Bronchial epithelial cell (primary cell): ENCODE data around the gene C4A. TPM values are rescaled to one million over a fixed set of nuclear protein-coding genes. Genes with fewer than 3 reads are reported as not detected.
A peak's percentile ranks its signal among the peaks of the same experiment; 100 is the strongest.
"Not testable (repeated sequence)": the region's sequence is repeated elsewhere in the genome, so short reads cannot be mapped to it uniquely, and the experiment has no call there.

Source experiments
- DNase-seq: peaks from one replicate; pipeline ENCODE4 v3.0.0-alpha.2; 2010; ENCODE audit warnings: low read depth
- FAIRE-seq: peaks from 2 replicates; lab custom pipeline; 2011; peaks lifted over from hg19 to GRCh38; lab: Jason Lieb, UNC
- H3K27me3 ChIP-seq: 2 replicates; pipeline ENCODE4 v1.5.1; 2011; ENCODE audit warnings: low read length; ENCODE audit not compliant: control insufficient read depth, insufficient read depth
- H3K36me3 ChIP-seq: 2 replicates; pipeline ENCODE4 v1.5.1; 2011; ENCODE audit warnings: low read length; ENCODE audit not compliant: control insufficient read depth, insufficient read depth
- H3K4me3 ChIP-seq: 2 replicates; pipeline ENCODE4 v1.5.1; 2011; ENCODE audit warnings: mild to moderate bottlenecking, low read depth, low read length, control low read depth
- total RNA-seq: library from RNA; depleted of rRNA; stranded (reverse); fragments of >200 nt; gene quantifications from 2 replicates; pipeline ENCODE4 v1.2.1, GENCODE V29; 2014

Gene C4A
- total RNA-seq, 1 donor from 2014 or later, result 1.8 TPM

GRCh38 chr6:31989363-31989762 lies 7.5 kb downstream of the C4A start:
- not testable (repeated sequence) for FAIRE-seq, H3K36me3 ChIP-seq, DNase-seq, H3K4me3 ChIP-seq, H3K27me3 ChIP-seq

- H3K36me3 ChIP-seq, H3K27me3 ChIP-seq, DNase-seq, FAIRE-seq, H3K4me3 ChIP-seq: not testable (repeated sequence)
Measured at GRCh38 chr6:31994421-31994820, 12.6 kb downstream of the C4A start.

GRCh38 chr6:31996385-31996784 lies 14.5 kb downstream of the C4A start:
- H3K27me3 ChIP-seq, DNase-seq, FAIRE-seq: not testable (repeated sequence)

GRCh38 chr6:32002546-32003268 lies 20.9 kb downstream of the C4A start:
- FAIRE-seq, H3K4me3 ChIP-seq, H3K36me3 ChIP-seq, DNase-seq, H3K27me3 ChIP-seq: not testable (repeated sequence)

More at GRCh38 chr6:31996385-31996784, 14.5 kb downstream of the C4A start:
- not testable (repeated sequence) for H3K36me3 ChIP-seq, H3K4me3 ChIP-seq

- H3K36me3 ChIP-seq, H3K27me3 ChIP-seq, DNase-seq, FAIRE-seq, H3K4me3 ChIP-seq: not testable (repeated sequence)
Measured at GRCh38 chr6:32003301-32003700, 21.4 kb downstream of the C4A start.

GRCh38 chr6:32004393-32004792 lies 22.5 kb downstream of the C4A start:
- FAIRE-seq, DNase-seq, H3K4me3 ChIP-seq, H3K36me3 ChIP-seq, H3K27me3 ChIP-seq: not testable (repeated sequence)

- DNase-seq, H3K4me3 ChIP-seq, H3K36me3 ChIP-seq, H3K27me3 ChIP-seq, FAIRE-seq: not testable (repeated sequence)
Measured at GRCh38 chr6:32004864-32005537, 23.1 kb downstream of the C4A start.

GRCh38 chr6:32005538-32005880 lies 23.7 kb downstream of the C4A start:
- DNase-seq, H3K4me3 ChIP-seq, H3K27me3 ChIP-seq, H3K36me3 ChIP-seq, FAIRE-seq: not testable (repeated sequence)

- H3K36me3 ChIP-seq, H3K4me3 ChIP-seq, DNase-seq, H3K27me3 ChIP-seq, FAIRE-seq: not testable (repeated sequence)
Measured at GRCh38 chr6:32005991-32006529, 24.2 kb downstream of the C4A start.

- H3K27me3 ChIP-seq, FAIRE-seq, H3K4me3 ChIP-seq, DNase-seq, H3K36me3 ChIP-seq: not testable (repeated sequence)
Measured at GRCh38 chr6:32007086-32007485, 25.2 kb downstream of the C4A start.

- DNase-seq, H3K36me3 ChIP-seq, H3K4me3 ChIP-seq, FAIRE-seq, H3K27me3 ChIP-seq: not testable (repeated sequence)
Measured at GRCh38 chr6:32008037-32008436, 26.2 kb downstream of the C4A start.

GRCh38 chr6:32008616-32009015 lies 26.8 kb downstream of the C4A start:
- H3K27me3 ChIP-seq, H3K36me3 ChIP-seq, H3K4me3 ChIP-seq, DNase-seq: not testable (repeated sequence)
- peak; percentile 18 for FAIRE-seq

GRCh38 chr6:32009537-32009936 lies 27.7 kb downstream of the C4A start:
- DNase-seq, H3K27me3 ChIP-seq, FAIRE-seq, H3K36me3 ChIP-seq, H3K4me3 ChIP-seq: not testable (repeated sequence)

- H3K36me3 ChIP-seq, FAIRE-seq, H3K27me3 ChIP-seq, H3K4me3 ChIP-seq, DNase-seq: not testable (repeated sequence)
Measured at GRCh38 chr6:32010856-32011530, 29.1 kb downstream of the C4A start.
